SIG-M5 (cell line): ENCODE results near the gene SH3RF1.

ENCODE experiments used
- DNase-seq: peaks from one replicate; lab custom pipeline; 2025; lab: John Stamatoyannopoulos, UW

Gene SH3RF1

GRCh38 chr4:169103966-169104412 lies 166.8 kb downstream of the SH3RF1 start:
- DNase-seq, result no peak

GRCh38 chr4:169102026-169102425 lies 168.7 kb downstream of the SH3RF1 start:
- no peak for DNase-seq

DNA sequence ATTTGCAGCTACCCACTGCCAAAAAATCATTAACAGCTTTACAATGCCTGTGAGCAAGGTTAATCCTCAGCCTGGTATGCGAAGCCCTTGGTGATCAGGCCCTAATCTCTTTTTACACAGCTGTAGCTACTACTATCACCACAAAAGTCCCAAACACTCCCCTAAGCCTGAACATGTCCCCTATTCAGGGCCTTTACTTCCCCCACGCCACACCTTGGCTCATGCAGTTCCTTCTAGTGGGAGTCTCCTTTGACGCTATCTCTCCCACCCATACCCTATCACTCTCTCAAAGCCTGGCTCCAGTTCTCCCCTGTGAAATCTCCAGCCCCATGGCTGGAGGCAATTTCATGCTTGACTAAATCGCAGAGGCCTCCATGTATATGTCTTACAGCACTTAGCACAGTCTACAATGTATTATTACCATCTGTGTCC lies 170.1 kb downstream of the SH3RF1 start:
- DNase-seq, result no peak

- no peak for DNase-seq
These were observed 171.0 kb downstream of the SH3RF1 start for GRCh38 chr4:169099771-169100180.

GRCh38 chr4:169098969-169099690 lies 171.6 kb downstream of the SH3RF1 start:
- no peak for DNase-seq

GRCh38 chr4:169098532-169098931 lies 172.2 kb downstream of the SH3RF1 start:
- DNase-seq, result no peak

DNA sequence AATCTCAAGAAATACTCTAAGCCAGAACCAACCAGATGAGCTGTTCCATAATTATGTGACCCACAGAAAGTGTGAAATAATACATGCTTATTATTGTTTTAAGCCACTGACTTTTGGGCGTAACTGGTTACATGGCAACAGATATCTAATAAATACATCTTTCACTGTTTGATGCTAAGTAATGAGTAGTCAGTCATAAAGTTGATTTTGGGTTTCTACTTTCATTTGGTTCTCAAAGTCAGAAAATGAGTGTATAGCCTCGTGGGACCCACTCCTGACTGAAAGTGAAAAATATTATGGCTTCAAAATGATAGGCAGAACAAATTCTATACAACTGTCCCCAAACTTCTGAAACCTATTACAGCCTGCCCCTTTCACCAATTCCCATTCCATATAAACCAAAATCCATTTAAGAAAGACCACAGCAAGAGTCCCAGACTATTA lies 172.7 kb downstream of the SH3RF1 start:
- DNase-seq, result no peak

GRCh38 chr4:169096221-169096620 lies 174.5 kb downstream of the SH3RF1 start:
- no peak for DNase-seq

- DNase-seq, result no peak
These were observed 176.0 kb downstream of the SH3RF1 start for GRCh38 chr4:169094656-169095231.

DNA sequence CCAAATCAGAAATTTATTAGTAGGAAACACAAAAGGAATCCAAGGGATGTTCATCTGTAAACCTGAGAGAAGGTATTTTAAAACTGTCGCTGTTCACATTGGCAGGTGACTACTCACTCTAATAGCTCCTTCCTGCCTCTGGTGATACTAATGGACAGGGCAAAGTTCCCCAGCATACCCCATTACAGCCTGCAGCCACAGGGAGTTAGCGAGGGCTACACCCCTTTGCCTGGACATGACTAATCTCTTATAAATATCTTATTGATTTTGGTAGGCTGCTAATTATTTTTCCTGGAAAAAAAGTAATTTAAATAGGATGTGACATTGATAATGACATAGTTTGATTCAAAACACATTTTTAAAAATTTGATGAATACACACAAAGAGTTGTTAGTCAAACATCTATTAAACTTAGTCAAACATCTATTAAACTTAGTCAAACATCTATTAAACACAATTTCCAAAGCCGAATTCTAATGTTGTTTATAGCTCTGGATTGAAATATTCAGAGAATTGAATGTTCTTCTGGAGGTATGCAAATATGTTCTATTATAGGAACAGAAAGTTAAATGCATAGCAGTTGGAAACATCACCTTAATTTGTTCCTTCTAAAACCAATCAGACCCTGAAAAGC lies 177.8 kb downstream of the SH3RF1 start:
- DNase-seq, result no peak

- no peak for DNase-seq
These were observed 180.1 kb downstream of the SH3RF1 start for GRCh38 chr4:169090484-169091215.

GRCh38 chr4:169089004-169089403 lies 181.8 kb downstream of the SH3RF1 start:
- no peak for DNase-seq

- no peak for DNase-seq
These were observed 185.8 kb downstream of the SH3RF1 start for GRCh38 chr4:169084954-169085353.

- DNase-seq, result no peak
These were observed 189.8 kb downstream of the SH3RF1 start for GRCh38 chr4:169080981-169081380.

- no peak for DNase-seq
These were observed 190.6 kb downstream of the SH3RF1 start for GRCh38 chr4:169079942-169080827.

GRCh38 chr4:169074117-169074516 lies 196.6 kb downstream of the SH3RF1 start:
- no peak for DNase-seq

GRCh38 chr4:169071747-169072146 lies 199.0 kb downstream of the SH3RF1 start:
- no peak for DNase-seq

- no peak for DNase-seq
These were observed 199.9 kb downstream of the SH3RF1 start for GRCh38 chr4:169070895-169071218.

- DNase-seq, result no peak
These were observed 200.5 kb downstream of the SH3RF1 start for GRCh38 chr4:169070071-169070894.

DNA sequence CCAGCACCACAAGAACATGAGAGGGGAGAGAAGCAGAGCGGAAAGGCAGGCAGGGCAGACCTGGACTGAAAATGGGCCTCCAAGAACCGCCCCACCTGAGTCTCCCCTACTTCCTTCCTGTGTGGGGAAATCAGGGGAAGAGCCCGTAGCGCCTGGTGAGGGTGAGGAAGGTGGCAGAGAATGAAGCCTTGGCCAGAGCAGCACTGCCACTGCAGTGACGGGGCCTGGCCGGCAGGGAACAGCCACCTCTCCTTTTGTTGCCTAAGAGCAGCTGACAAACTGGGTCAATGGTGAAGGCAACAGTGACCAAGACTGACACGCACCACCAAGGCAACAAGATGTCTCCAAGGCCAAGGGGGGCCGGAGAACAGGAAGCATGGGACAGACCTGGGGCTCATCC lies 202.3 kb downstream of the SH3RF1 start:
- no peak for DNase-seq

DNA sequence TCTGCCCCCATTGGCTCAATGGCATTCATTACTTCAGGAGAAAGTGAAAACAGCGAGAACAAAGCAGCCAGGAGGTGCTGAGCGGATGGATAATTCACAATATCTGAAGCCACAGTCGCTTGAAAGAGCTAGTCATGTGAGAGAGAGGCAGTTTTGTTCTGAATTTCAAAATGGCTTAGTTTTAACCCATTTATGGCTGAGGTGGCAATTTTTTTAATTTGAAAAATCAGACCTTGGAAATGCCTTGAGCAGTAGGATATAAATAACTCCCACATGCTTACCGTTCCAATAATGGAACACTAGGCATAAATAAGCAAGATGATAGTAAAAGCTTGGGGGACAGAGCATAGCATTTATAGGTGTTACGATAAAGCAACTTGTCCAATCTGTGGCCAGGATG lies 203.8 kb downstream of the SH3RF1 start:
- no peak for DNase-seq
